K562 (cell line): ENCODE results near the gene CDH1. TPM values are rescaled to one million over a fixed set of nuclear protein-coding genes. Genes with fewer than 3 reads are reported as not detected.

Source experiments
- CBX1 ChIP-seq: sonication (generic); IDR thresholded peaks from 2 replicates; pipeline ENCODE4 v1.6.1; 2016; ENCODE audit warnings: antibody characterized with exemption, low read depth, mild to moderate bottlenecking
- CREB3L1 ChIP-seq: fragments of 450-650 bp; IDR thresholded peaks from 2 replicates; pipeline ENCODE4 v1.6.1; 2014; ENCODE audit warnings: low read depth, mild to moderate bottlenecking, moderate library complexity, borderline replicate concordance
- CXXC5 ChIP-seq: fragments of 250-450 bp; sonication (Bioruptor Pico); IDR thresholded peaks from 2 replicates; pipeline ENCODE4 v1.8.0; 2022; ENCODE audit warnings: inconsistent platforms, mild to moderate bottlenecking, moderate library complexity
- ESRRA ChIP-seq: fragments of 450-650 bp; IDR thresholded peaks from 2 replicates; pipeline ENCODE4 v1.6.1; 2014; ENCODE audit warnings: low read depth, mild to moderate bottlenecking, moderate library complexity, borderline replicate concordance
- FOXK1 ChIP-seq: sonication (generic); formaldehyde crosslinking; IDR thresholded peaks from 2 replicates; pipeline ENCODE4 v1.8.0; 2022; ENCODE audit warnings: missing genetic modification reagents, mild to moderate bottlenecking, borderline replicate concordance
- GTF2F1 ChIP-seq: IDR thresholded peaks from 2 replicates; pipeline ENCODE4 v1.6.1; 2011; ENCODE audit warnings: low read depth, low read length, improper control_type of control experiment
- HDAC6 ChIP-seq: IDR thresholded peaks from 2 replicates; pipeline ENCODE4 v1.6.1; 2012; ENCODE audit warnings: low read depth, mild to moderate bottlenecking, control low read depth, inconsistent platforms, low read length, moderate library complexity
- ILF3 ChIP-seq: fragments of 450-650 bp; IDR thresholded peaks from 2 replicates; pipeline ENCODE4 v1.6.1; 2018; ENCODE audit warnings: antibody characterized with exemption, mild to moderate bottlenecking, moderate library complexity, borderline replicate concordance
- JUND ChIP-seq, 2 experiments: IDR thresholded peaks; 2 replicates in 1 of 2; 3 replicates in 1 of 2; pipeline ENCODE4 v1.6.1; 2011; ENCODE audit warnings: borderline replicate concordance in 2 of 2, low read depth in 2 of 2, low read length in 2 of 2, improper control_type of control experiment in 1 of 2, missing biosample characterization in 1 of 2, missing genetic modification characterization in 1 of 2, missing genetic modification reagents in 1 of 2
- RB1 ChIP-seq: fragments of 450-650 bp; IDR thresholded peaks from 2 replicates; pipeline ENCODE4 v1.6.1; 2017; ENCODE audit warnings: low read depth, mild to moderate bottlenecking
- SMAD3 ChIP-seq: fragments of 450-650 bp; formaldehyde crosslinking; conservative IDR thresholded peaks from 2 replicates; pipeline ENCODE4 v1.4.0; 2020; ENCODE audit warnings: mild to moderate bottlenecking
- SRF ChIP-seq, 2 experiments: fragments of 250-450, 450-650 bp in 1 of 2; sonication (Bioruptor Pico) in 1 of 2; sonication (generic) in 1 of 2; formaldehyde crosslinking; IDR thresholded peaks; 2 replicates each; pipeline versions ENCODE4 v1.5.0 to v1.5.1; 2020 to 2022; ENCODE audit warnings: mild to moderate bottlenecking in 1 of 2, missing genetic modification reagents in 1 of 2
- THRB ChIP-seq: fragments of 450-650 bp; formaldehyde crosslinking; conservative IDR thresholded peaks from 2 replicates; pipeline ENCODE4 v1.4.0; 2022; ENCODE audit warnings: mild to moderate bottlenecking, missing genetic modification characterization
- XRCC4 ChIP-seq: IDR thresholded peaks from one replicate; pipeline ENCODE4 v1.6.1; 2011; ENCODE audit not compliant: insufficient read depth, insufficient read length; ENCODE audit errors: extremely low read depth
- ZNF830 ChIP-seq: fragments of 250-450 bp; sonication (Bioruptor Pico); IDR thresholded peaks from 2 replicates; pipeline ENCODE4 v1.5.0; 2021; ENCODE audit warnings: mild to moderate bottlenecking
- polyA plus RNA-seq, 8 experiments: library from polyadenylated mRNA; depleted of rRNA in 4 of 8; stranded (reverse) in 5 of 8; unstranded in 3 of 8; fragments of >200 nt; fragmentation: Nextera tagmentation in 2 of 8; fragmentation: Illumina TruSeq in 1 of 8; extraction: Ambion mirVana in 2 of 8; extraction: Trizol in 1 of 8; gene quantifications; 2 replicates each; pipeline versions ENCODE4 v1.2.1 to v1.2.3, GENCODE V29; 2011 to 2014; ENCODE audit warnings: inconsistent platforms in 1 of 8, missing spikeins in 1 of 8
- total RNA-seq, 7 experiments: library from RNA; depleted of rRNA in 6 of 7; stranded (reverse); fragments of >200 nt in 6 of 7; fragmentation: Illumina TruSeq in 2 of 7; extraction: Trizol in 2 of 7; gene quantifications; 2 replicates each; pipeline versions ENCODE4 v1.2.1 to v1.2.3, GENCODE V29; 2011 to 2021; ENCODE audit warnings: low replicate concordance in 1 of 7
- TF ChIP-seq, protein P1 (sequence below), 2 experiments: fragments of 450-650 bp; IDR thresholded peaks; 2 replicates each; pipeline ENCODE4 v1.6.1; 2018; ENCODE audit warnings: mild to moderate bottlenecking in 2 of 2, low read depth in 1 of 2; ENCODE audit not compliant: partially characterized antibody in 2 of 2
- TF ChIP-seq, protein P2 (sequence below), 2 experiments: fragments of 200-800 bp in 1 of 2; sonication (Bioruptor generic) in 1 of 2; sonication (generic) in 1 of 2; formaldehyde crosslinking in 1 of 2; IDR thresholded peaks in 1 of 2; conservative IDR thresholded peaks in 1 of 2; 2 replicates each; pipeline versions ENCODE4 v1.5.0 to v1.6.1; 2016 to 2020; ENCODE audit warnings: missing compliant biosample characterization in 1 of 2, missing genetic modification characterization in 1 of 2, missing genetic modification reagents in 1 of 2

CDH1 gene
- total and polyA plus RNA-seq, 9 of the 15 experiments (the other 6 are each of a cell fraction or from before 2014, with no cell fraction given) = 0.01 to 0.69 TPM; not detected in 7

- TF ChIP-seq, protein P1, sequence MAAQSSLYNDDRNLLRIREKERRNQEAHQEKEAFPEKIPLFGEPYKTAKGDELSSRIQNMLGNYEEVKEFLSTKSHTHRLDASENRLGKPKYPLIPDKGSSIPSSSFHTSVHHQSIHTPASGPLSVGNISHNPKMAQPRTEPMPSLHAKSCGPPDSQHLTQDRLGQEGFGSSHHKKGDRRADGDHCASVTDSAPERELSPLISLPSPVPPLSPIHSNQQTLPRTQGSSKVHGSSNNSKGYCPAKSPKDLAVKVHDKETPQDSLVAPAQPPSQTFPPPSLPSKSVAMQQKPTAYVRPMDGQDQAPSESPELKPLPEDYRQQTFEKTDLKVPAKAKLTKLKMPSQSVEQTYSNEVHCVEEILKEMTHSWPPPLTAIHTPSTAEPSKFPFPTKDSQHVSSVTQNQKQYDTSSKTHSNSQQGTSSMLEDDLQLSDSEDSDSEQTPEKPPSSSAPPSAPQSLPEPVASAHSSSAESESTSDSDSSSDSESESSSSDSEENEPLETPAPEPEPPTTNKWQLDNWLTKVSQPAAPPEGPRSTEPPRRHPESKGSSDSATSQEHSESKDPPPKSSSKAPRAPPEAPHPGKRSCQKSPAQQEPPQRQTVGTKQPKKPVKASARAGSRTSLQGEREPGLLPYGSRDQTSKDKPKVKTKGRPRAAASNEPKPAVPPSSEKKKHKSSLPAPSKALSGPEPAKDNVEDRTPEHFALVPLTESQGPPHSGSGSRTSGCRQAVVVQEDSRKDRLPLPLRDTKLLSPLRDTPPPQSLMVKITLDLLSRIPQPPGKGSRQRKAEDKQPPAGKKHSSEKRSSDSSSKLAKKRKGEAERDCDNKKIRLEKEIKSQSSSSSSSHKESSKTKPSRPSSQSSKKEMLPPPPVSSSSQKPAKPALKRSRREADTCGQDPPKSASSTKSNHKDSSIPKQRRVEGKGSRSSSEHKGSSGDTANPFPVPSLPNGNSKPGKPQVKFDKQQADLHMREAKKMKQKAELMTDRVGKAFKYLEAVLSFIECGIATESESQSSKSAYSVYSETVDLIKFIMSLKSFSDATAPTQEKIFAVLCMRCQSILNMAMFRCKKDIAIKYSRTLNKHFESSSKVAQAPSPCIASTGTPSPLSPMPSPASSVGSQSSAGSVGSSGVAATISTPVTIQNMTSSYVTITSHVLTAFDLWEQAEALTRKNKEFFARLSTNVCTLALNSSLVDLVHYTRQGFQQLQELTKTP (IDR thresholded peaks at IDR 0.05; ENCODE audit: low read depth in 1 of 2, partially characterized antibody in 2 of 2) = no peak
- no peak for TF ChIP-seq ILF3
- no peak for TF ChIP-seq SMAD3 (CRISPR knock-in tag)
- 0 out of 2 replicates have a peak, but pooled peaks have one; percentile 9 for TF ChIP-seq ESRRA
- TF ChIP-seq FOXK1 (CRISPR knock-in tag) = 0 out of 2 replicates have a peak, but pooled peaks have one; percentile 26
- peak; percentile 7; the same call in 1 of the 2 replicates for TF ChIP-seq ZNF830 (CRISPR knock-in tag)
- peak; percentile 73; the same call in 1 of the 2 replicates for TF ChIP-seq CXXC5
- peak in 1 of 2 experiments; percentile 2; a peak in 1 of 4 replicates for TF ChIP-seq SRF (CRISPR knock-in tag; IDR thresholded peaks at IDR 0.05)
- TF ChIP-seq, protein P2, sequence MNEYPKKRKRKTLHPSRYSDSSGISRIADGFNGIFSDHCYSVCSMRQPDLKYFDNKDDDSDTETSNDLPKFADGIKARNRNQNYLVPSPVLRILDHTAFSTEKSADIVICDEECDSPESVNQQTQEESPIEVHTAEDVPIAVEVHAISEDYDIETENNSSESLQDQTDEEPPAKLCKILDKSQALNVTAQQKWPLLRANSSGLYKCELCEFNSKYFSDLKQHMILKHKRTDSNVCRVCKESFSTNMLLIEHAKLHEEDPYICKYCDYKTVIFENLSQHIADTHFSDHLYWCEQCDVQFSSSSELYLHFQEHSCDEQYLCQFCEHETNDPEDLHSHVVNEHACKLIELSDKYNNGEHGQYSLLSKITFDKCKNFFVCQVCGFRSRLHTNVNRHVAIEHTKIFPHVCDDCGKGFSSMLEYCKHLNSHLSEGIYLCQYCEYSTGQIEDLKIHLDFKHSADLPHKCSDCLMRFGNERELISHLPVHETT (CRISPR knock-in tag; conservative IDR thresholded peaks at IDR 0.05 in 1 of 2, IDR thresholded peaks at IDR 0.05 in 1 of 2) = no peak
- no peak for TF ChIP-seq XRCC4
- TF ChIP-seq THRB (CRISPR knock-in tag) = no peak
- no peak for TF ChIP-seq GTF2F1
- TF ChIP-seq JUND (IDR thresholded peaks at IDR 0.05; ENCODE audit: borderline replicate concordance, low read depth, low read length) = no peak
- TF ChIP-seq JUND (tag; IDR thresholded peaks at IDR 0.05; ENCODE audit: borderline replicate concordance, low read depth, low read length) = no peak; the same call in 2 of the 3 replicates
- peak; percentile 77 for TF ChIP-seq RB1
- TF ChIP-seq HDAC6 = no peak
- TF ChIP-seq CREB3L1 = peak; percentile 34; the same call in 1 of the 2 replicates
- peak; percentile 65; the same call in 1 of the 2 replicates for TF ChIP-seq CBX1
Observed at GRCh38 chr16:68843482-68844210, 106.6 kb downstream of the CDH1 start, which contains the start of gene TANGO6 (continued).
